K562 (cell line): Measurements from ENCODE around the gene PADI1.

Experiments used
- GTF3C2 ChIP-seq: IDR thresholded peaks from 3 replicates; pipeline ENCODE4 v1.6.1; 2011; ENCODE audit warnings: borderline replicate concordance, mild to moderate bottlenecking, moderate library complexity; ENCODE audit not compliant: insufficient read length; ENCODE audit errors: extremely low read depth
- HDGF ChIP-seq: fragments of 450-650 bp; IDR thresholded peaks from 2 replicates; pipeline ENCODE4 v1.6.1; 2016
- MAFG ChIP-seq: fragments of 450-650 bp; conservative IDR thresholded peaks from 2 replicates; pipeline ENCODE4 v1.6.1; 2016; ENCODE audit warnings: missing genetic modification characterization, missing compliant biosample characterization
- MAX ChIP-seq: sonication (generic); formaldehyde crosslinking; IDR thresholded peaks from 2 replicates; pipeline ENCODE4 v1.9.0; 2022; ENCODE audit warnings: mild to moderate bottlenecking, missing genetic modification reagents
- TCF3 ChIP-seq: sonication (generic); formaldehyde crosslinking; IDR thresholded peaks from 2 replicates; pipeline ENCODE4 v1.4.0; 2020; ENCODE audit warnings: mild to moderate bottlenecking, missing genetic modification reagents
- USF2 ChIP-seq: sonication (generic); formaldehyde crosslinking; IDR thresholded peaks from 2 replicates; pipeline ENCODE4 v1.5.0; 2020; ENCODE audit warnings: missing genetic modification reagents
- ZNF143 ChIP-seq: sonication (generic); formaldehyde crosslinking; IDR thresholded peaks from 2 replicates; pipeline ENCODE4 v1.9.0; 2022; ENCODE audit warnings: mild to moderate bottlenecking, missing genetic modification reagents
- ZNF239 ChIP-seq: fragments of 250-450 bp; sonication (Bioruptor Pico); IDR thresholded peaks from 2 replicates; pipeline ENCODE4 v1.4.0; 2020; ENCODE audit warnings: mild to moderate bottlenecking
- ZNF318 ChIP-seq, 2 experiments: fragments of 450-650 bp; IDR thresholded peaks; 2 replicates each; pipeline ENCODE4 v1.6.1; 2016; ENCODE audit warnings: mild to moderate bottlenecking in 2 of 2, borderline replicate concordance in 1 of 2, low read depth in 1 of 2, moderate library complexity in 1 of 2

GRCh38 chr1:17200246-17200645 is 4.7 kb upstream of the PADI1 start:
- no peak for TF ChIP-seq ZNF239 (CRISPR knock-in tag)
- no peak for TF ChIP-seq MAX (CRISPR knock-in tag)
- TF ChIP-seq ZNF318 (IDR thresholded peaks at IDR 0.05; ENCODE audit: borderline replicate concordance in 1 of 2, low read depth in 1 of 2): no peak
- TF ChIP-seq HDGF: no peak
- TF ChIP-seq TCF3 (CRISPR knock-in tag): no peak
- TF ChIP-seq MAFG (tag): no peak
- no peak for TF ChIP-seq GTF3C2
- TF ChIP-seq ZNF143 (CRISPR knock-in tag): no peak
- TF ChIP-seq USF2 (CRISPR knock-in tag): no peak
